Activated T-cell treated with anti-CD3 and anti-CD28 coated beads, Interleukin-2, amount 50 U/mL, for 1 hour (primary cell): Measurements from ENCODE around the gene WBP1.
A peak's percentile ranks its signal among the peaks of the same experiment; 100 is the strongest.

Source experiments
- DNase-seq: peaks from one replicate; pipeline ENCODE4 v3.0.0-alpha.2; 2020

The WBP1 gene

GRCh38 chr2:74486141-74486540, 27.9 kb downstream of the WBP1 start:
- no peak for DNase-seq

- DNase-seq: no peak
Observed at GRCh38 chr2:74488643-74489481, 30.6 kb downstream of the WBP1 start.

GRCh38 chr2:74489906-74490305, 31.7 kb downstream of the WBP1 start:
- no peak for DNase-seq

DNA sequence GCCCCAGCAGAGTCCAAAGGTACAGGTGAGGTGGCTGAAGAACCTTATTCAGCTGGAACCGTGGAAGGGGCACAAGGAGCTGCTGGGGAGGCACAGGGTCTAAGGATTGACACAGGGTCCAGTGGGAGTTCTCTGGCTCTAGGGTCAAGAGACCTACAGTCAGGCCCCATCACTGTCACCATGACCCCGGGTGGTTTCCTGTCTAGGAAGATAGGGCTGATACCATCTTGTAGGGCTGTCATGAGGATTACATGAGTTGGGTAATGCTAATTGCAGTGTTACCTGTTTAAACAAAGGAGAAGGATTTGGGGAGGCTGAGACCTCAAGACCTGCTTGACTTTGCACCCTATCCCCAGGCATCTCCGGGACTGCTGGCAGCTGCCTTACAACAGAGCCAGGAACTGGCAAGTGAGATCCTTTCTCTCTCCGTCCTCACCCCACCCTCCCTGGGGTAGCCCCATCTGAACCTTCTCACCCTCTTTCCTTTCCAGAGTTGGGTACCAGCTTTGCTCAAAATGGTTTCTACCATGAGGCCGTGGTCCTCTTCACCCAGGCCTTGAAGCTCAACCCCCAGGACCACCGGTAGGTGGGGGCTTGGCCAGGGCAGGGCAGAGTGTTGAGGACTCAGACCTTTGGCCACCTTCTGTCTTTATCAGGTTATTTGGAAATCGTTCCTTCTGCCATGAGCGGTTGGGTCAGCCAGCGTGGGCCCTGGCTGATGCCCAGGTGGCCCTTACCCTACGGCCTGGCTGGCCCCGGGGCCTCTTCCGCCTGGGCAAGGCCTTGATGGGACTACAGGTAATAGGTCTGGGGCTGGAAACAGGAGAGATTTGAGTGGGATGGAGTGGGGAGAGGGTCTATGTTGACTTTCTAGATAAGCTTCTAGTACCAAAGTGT, 33.7 kb downstream of the WBP1 start:
- DNase-seq: no peak

DNA sequence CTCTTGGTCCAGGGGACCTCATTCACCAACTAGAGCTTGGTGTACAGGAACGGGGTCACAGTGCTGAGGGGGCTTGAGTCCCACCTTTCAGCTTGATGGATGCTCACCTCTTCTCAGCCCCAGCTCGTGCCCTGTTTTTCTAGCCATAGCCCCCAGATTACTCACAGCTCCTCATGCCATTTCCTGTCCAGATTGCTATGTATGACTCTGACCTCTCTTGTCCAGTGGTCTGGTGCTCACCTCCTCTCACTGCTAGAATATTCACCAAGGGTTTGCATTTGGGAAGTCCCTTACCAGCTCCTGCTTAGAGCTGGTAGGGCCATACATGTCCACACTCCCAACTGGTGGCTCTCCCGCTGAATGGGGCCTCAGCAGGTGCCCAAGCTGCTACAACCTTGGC, 35.3 kb downstream of the WBP1 start:
- no peak for DNase-seq

GRCh38 chr2:74495440-74495839, 37.2 kb downstream of the WBP1 start:
- DNase-seq: no peak

DNA sequence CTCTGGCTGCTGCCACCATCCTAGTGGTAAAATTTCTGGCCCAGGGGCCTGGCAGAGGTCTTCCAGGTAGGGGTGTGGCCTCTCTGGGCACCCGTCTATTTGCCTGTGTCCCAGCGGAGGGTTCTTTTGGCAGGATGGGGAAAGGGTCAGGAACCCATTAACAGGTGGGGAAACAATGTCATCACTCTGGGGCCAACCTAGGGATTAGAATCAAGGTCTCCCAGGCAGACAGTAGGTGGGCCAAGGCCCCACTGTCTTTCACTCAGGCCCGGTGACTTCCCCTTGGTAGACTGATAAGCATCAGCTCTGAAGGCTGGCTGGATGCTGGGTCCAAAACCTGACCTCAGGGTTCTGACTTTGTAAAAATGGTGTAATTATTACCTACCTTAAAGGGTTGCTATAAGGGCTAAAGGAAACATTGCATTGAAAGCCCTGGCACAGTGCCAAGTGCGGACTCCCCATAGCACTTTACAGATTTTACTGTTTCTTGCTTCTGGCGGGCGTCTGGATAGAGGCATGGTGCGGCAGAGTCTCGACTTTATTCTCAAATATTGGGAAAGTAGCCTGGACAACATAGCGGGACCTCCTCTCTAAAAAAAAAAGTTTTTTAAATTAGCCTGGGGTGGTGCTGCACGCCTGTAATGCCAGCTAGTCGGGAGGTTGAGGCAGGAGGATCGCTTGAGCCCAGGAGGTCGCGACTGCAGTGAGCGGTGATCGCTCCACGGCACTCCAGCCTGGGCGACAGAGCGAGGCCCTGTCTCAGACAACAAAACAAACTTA, 38.9 kb downstream of the WBP1 start:
- DNase-seq: no peak

GRCh38 chr2:74497777-74498499, 39.7 kb downstream of the WBP1 start:
- no peak for DNase-seq

DNA sequence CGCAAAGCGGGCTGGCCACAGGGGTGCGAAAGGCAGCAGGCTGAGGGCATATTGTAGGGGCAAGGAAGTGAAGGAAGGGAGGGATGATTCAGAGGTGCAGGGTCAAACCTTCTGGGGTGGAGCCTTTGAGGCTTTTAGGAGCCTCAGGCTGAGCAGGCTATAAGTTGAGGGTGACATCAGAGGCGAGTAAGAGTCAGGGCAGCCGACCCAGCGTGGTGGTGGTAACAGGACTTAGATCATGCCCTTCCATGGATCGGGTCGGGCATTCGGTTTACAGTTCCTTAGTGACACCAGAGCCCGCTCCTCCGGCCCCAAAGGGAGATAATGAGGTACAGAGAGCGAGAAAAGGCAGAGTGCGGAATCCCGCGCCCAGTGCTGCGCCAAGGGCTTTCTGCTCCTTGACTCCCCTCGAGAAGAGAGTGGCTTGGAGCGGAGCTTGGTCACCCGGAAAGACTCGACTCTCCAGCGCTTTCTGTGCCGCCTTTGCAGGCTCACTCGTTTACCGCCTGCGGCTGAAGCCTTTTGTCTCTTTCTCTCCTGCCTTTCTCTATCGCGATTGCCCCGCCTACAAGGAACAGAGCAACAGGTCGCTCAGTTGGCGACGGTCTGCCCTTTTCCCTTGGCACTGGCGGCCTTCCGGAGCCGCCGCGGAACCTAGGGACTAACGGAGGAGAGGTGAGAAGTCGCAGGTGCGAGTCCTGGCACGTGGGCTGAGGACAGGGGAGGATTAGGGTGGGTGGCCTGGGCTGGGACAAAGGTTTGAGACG, 40.4 kb downstream of the WBP1 start:
- DNase-seq: no peak

DNA sequence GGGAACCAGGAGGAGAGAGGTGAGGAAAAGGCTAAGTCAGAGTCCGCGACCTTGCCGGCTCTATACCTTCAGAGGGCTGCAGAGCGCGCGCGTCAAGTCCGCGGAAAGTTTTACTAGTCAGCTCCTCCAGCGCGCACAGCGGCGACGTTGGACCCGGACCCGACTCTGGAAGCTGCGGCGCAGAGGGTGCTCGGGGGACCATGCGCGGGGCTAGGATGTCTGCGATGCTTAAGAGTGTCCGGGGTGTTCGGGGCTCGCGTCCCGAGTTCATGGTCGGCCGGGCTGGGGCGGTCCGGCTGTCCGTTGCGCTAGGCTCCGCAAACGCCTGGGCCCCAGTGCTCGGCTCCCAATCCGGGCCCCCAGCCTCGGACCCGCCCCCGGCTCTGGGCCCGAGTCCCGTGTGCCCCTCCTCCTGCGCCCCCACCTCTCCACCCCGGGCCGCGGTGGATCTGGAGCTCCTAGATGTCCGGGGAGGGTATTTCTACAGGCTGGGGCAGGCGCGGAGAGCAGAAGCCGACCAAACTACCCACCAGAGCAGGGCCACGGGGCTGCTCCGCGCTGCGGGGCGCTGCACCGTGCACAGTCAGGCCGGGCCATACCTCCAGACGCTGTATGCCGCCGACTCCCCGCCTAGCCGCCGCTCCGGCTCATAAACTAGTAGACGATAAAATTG, 41.2 kb downstream of the WBP1 start, which contains the start of gene LBX2:
Gene LBX2, minus strand, starts transcription at position 337 of the 673 bp plus-strand sequence. Its CDS starts 66 bp downstream, at position 271.
- DNase-seq: peak; percentile 48

GRCh38 chr2:74499940-74500577, 41.8 kb downstream of the WBP1 start:
- DNase-seq: no peak

DNA sequence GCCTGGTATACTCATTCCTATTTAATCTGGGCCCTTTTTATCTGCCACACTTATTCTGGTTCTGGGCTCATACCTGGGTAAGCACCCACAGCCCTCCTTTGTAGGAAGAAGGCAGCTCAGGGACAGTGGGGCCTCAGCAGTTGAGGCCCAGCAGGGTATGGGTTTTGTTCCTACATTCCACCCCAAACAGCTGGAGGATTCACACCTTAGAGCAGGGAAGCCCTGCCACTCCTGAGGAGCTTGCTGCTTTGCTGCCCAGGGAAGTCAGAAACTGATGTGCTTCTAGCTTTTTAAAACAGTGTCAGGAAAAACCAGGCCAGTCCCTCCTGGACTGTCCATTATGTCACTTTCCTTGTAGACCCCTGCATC, 42.3 kb downstream of the WBP1 start:
- no peak for DNase-seq

GRCh38 chr2:74501335-74502071, 43.3 kb downstream of the WBP1 start:
- DNase-seq: no peak

GRCh38 chr2:74502147-74502719, 44.0 kb downstream of the WBP1 start:
- DNase-seq: no peak

DNA sequence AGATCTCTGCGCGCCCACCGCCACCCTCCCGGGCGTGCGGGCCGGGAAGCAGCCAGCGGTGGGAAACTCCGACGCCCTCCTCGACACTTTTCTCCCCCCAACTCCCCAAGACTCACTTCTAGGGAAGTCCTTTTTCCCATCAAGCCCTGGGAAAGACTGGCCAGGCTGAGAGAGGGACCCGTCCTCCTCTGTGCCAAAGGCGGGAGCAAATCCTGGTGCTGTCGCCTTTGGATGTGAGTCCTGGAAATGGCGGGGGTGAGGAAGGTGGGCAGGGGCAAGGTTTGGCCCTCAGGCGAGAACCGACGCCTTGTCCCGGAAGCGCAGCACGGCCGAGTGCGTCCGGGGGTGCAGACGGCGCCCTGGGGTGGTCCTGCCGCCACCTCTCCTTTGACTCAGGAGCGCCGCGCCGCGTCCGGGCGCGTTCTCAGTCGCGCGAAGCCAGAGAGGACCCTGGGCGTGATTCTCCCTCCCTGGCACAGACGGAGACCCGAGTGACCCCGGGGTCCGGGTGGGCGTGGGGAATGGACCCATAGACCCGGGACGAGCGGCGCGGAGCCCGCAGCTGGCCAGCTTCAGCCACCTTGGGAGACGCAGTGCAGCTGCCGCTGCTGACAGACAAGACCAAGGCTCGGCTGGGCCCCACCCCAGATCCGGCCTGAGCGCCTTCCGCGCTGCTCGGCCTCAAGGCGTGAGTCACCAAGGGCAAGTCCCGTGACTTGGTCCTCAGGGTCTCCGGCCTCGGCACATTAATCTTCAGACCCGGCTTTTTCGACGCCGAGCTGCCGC, 44.7 kb downstream of the WBP1 start:
- DNase-seq: peak; percentile 54

DNA sequence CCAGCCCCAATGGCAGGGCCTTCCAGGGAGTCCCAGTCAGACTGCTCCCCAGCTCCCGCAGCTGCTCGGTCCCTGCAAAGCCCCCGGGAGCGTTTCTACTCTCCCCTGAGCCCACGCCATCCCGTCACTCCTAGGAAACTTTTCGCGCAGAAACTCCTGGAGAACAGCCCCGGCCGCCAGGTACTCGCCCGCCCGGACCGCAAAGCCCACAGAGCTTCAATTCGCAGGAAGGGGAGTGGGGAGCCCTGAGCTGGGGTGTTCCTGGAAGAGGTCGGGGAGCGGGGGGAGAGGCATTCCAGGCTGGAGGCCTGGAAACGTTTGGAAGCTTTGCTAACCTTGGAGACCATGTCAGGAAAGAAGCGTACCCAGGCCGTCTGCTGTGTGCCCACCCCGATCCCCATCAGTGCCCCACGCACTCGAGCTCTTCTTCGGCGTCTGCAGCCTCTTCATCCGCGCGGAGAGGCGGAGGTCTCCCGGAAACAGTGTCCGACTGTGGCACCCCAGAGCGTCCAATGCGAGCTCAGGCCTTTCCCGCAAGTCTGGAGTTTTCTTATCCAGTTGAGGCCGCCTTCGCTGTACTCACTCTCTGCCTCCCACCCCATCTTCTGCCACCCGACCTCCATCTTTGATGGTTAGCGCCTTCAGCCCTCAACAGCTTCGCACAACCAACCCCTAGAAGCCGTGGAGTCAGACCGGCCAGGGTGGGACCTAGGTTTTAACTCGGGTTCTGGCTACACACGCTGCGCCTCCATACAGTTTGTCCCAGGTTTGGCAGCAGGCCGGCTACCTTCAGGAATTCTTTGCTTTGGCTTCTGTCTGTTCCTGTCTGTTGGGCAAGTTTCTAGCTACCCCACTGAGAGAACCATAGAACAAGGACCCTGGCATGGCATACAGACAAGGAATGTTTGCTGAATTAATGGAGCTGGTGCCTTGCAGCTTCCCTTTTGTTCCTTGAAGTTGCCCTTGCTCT, 45.6 kb downstream of the WBP1 start:
- no peak for DNase-seq

DNA sequence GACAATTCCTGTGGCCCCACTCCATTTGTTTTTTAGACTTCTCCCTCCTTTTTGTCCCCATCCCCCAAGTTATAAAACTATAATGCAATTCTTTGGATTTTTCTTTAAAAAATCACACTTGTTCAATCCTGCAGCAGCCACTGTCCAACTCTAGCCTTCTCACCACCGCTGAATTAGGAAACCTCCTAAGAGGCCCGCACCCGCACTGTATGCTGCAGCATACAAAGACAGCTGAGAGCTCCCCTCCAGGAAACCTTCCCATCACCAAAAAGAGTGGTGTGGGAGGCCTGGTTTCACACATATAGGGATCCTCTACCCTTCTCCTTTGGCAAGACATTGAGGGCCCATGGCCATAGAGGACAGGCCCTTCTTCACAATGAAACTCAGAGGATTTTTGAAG, 46.4 kb downstream of the WBP1 start:
- no peak for DNase-seq
